K562 (cell line): ENCODE measurements around the gene ZNF385C. TPM values are rescaled to one million over a fixed set of nuclear protein-coding genes. Genes with fewer than 3 reads are reported as not detected.

Experiments used
- AFF1 ChIP-seq, 2 experiments: fragments of 450-650 bp; IDR thresholded peaks; 2 replicates each; pipeline ENCODE4 v1.6.1; 2018; ENCODE audit warnings: mild to moderate bottlenecking in 2 of 2, low read depth in 1 of 2; ENCODE audit not compliant: partially characterized antibody in 2 of 2
- CBFA2T2 ChIP-seq: fragments of 450-650 bp; conservative IDR thresholded peaks from 2 replicates; pipeline ENCODE4 v1.6.1; 2017; ENCODE audit warnings: mild to moderate bottlenecking
- MYC ChIP-seq, 2 experiments: fragments of 250-450 bp in 1 of 2; sonication (Bioruptor Pico) in 1 of 2; IDR thresholded peaks; 2 replicates each; pipeline versions ENCODE4 v1.5.1 to v1.6.1; 2012 to 2021; ENCODE audit warnings: low read depth in 2 of 2, borderline replicate concordance in 1 of 2, improper control_type of control experiment in 1 of 2, low read length in 1 of 2, mild to moderate bottlenecking in 1 of 2, moderate library complexity in 1 of 2
- ZKSCAN1 ChIP-seq: fragments of 150-350 bp; IDR thresholded peaks from 2 replicates; pipeline ENCODE4 v1.6.1; 2016; ENCODE audit warnings: low read depth, low read length
- ZNF274 ChIP-seq: IDR thresholded peaks from 2 replicates; pipeline ENCODE4 v1.6.1; 2011; ENCODE audit warnings: low read depth, mild to moderate bottlenecking, low read length, moderate library complexity, borderline replicate concordance
- polyA plus RNA-seq, 8 experiments: library from polyadenylated mRNA; depleted of rRNA in 4 of 8; stranded (reverse) in 5 of 8; unstranded in 3 of 8; fragments of >200 nt; fragmentation: Nextera tagmentation in 2 of 8; fragmentation: Illumina TruSeq in 1 of 8; extraction: Ambion mirVana in 2 of 8; extraction: Trizol in 1 of 8; gene quantifications; 2 replicates each; pipeline versions ENCODE4 v1.2.1 to v1.2.3, GENCODE V29; 2011 to 2014; ENCODE audit warnings: inconsistent platforms in 1 of 8, missing spikeins in 1 of 8
- total RNA-seq, 7 experiments: library from RNA; depleted of rRNA in 6 of 7; stranded (reverse); fragments of >200 nt in 6 of 7; fragmentation: Illumina TruSeq in 2 of 7; extraction: Trizol in 2 of 7; gene quantifications; 2 replicates each; pipeline versions ENCODE4 v1.2.1 to v1.2.3, GENCODE V29; 2011 to 2021; ENCODE audit warnings: low replicate concordance in 1 of 7
- TF ChIP-seq, protein P1 (sequence below): fragments of 250-450 bp; sonication (Bioruptor Pico); IDR thresholded peaks from 2 replicates; pipeline ENCODE4 v1.5.0; 2020; ENCODE audit warnings: mild to moderate bottlenecking
- TF ChIP-seq, protein P2 (sequence below): fragments of 250-450 bp; sonication (Bioruptor Pico); IDR thresholded peaks from 2 replicates; pipeline ENCODE4 v1.8.0; 2022; ENCODE audit warnings: inconsistent platforms

Gene ZNF385C
- total and polyA plus RNA-seq, 9 of the 15 experiments (the other 6 are each of a cell fraction or from before 2014, with no cell fraction given) = 0.03 to 0.35 (median 0.18) TPM; not detected in 1

- TF ChIP-seq AFF1 (IDR thresholded peaks at IDR 0.05; ENCODE audit: low read depth in 1 of 2, partially characterized antibody in 2 of 2) = no peak
- TF ChIP-seq, protein P1, sequence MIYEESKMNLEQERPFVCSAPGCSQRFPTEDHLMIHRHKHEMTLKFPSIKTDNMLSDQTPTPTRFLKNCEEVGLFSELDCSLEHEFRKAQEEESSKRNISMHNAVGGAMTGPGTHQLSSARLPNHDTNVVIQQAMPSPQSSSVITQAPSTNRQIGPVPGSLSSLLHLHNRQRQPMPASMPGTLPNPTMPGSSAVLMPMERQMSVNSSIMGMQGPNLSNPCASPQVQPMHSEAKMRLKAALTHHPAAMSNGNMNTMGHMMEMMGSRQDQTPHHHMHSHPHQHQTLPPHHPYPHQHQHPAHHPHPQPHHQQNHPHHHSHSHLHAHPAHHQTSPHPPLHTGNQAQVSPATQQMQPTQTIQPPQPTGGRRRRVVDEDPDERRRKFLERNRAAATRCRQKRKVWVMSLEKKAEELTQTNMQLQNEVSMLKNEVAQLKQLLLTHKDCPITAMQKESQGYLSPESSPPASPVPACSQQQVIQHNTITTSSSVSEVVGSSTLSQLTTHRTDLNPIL = no peak
- TF ChIP-seq ZKSCAN1 = no peak
- TF ChIP-seq CBFA2T2 = no peak
- TF ChIP-seq, protein P2, sequence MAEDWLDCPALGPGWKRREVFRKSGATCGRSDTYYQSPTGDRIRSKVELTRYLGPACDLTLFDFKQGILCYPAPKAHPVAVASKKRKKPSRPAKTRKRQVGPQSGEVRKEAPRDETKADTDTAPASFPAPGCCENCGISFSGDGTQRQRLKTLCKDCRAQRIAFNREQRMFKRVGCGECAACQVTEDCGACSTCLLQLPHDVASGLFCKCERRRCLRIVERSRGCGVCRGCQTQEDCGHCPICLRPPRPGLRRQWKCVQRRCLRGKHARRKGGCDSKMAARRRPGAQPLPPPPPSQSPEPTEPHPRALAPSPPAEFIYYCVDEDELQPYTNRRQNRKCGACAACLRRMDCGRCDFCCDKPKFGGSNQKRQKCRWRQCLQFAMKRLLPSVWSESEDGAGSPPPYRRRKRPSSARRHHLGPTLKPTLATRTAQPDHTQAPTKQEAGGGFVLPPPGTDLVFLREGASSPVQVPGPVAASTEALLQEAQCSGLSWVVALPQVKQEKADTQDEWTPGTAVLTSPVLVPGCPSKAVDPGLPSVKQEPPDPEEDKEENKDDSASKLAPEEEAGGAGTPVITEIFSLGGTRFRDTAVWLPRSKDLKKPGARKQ = no peak
- no peak for TF ChIP-seq ZNF274
- TF ChIP-seq MYC (IDR thresholded peaks at IDR 0.05; ENCODE audit: low read depth, low read length) = no peak
- TF ChIP-seq MYC (CRISPR knock-in tag; IDR thresholded peaks at IDR 0.05; ENCODE audit: borderline replicate concordance, low read depth) = no peak
These were observed 29.3 kb downstream of the ZNF385C start (continued) for GRCh38 chr17:42068979-42069378.
